ENCODE data around the gene FRS2.
"Not testable (repeated sequence)": the region's sequence is repeated elsewhere in the genome, so short reads cannot be mapped to it uniquely, and the experiment has no call there.

- not testable (repeated sequence) for TF ChIP-seq EZH2 (IDR thresholded peaks at IDR 0.05); POLR2AphosphoS5 (IDR thresholded peaks at IDR 0.05; ENCODE audit: borderline replicate concordance, low read depth, low read length); FOXP2 (optimal IDR thresholded peaks at IDR 0.05; ENCODE audit: control extremely low read depth, extremely low read length, insufficient read depth)
Measured at GRCh38 chr12:69452598-69453132, 17.5 kb upstream of the FRS2 start.
